Muscle of leg (tissue), 11 donors: ENCODE data around the gene PLA2G2F. TPM values are rescaled to one million over a fixed set of nuclear protein-coding genes. Genes with fewer than 3 reads are reported as not detected.
A peak's percentile ranks its signal among the peaks of the same experiment; 100 is the strongest.

ENCODE experiments used
- DNase-seq: peaks from one replicate; pipeline ENCODE4 v3.0.0; 2013
- H3K27ac ChIP-seq: one replicate; pipeline ENCODE4 v1.5.1; 2013; ENCODE audit warnings: mild to moderate bottlenecking, low read length, control low read depth
- H3K27me3 ChIP-seq: one replicate; pipeline ENCODE4 v1.6.1; 2013; ENCODE audit warnings: low read length; ENCODE audit not compliant: control insufficient read depth, insufficient read depth
- H3K36me3 ChIP-seq: one replicate; pipeline ENCODE4 v1.6.1; 2013; ENCODE audit warnings: low read length; ENCODE audit not compliant: control insufficient read depth, insufficient read depth
- H3K4me1 ChIP-seq: one replicate; pipeline ENCODE4 v1.6.1; 2013; ENCODE audit warnings: low read length; ENCODE audit not compliant: control insufficient read depth, insufficient read depth
- H3K4me3 ChIP-seq: one replicate; pipeline ENCODE4 v1.5.1; 2013; ENCODE audit warnings: low read length, control low read depth
- H3K9me3 ChIP-seq: replicated peaks from 2 replicates; pipeline ENCODE4 v1.6.1; 2013; ENCODE audit warnings: low read depth, low read length; ENCODE audit not compliant: control insufficient read depth
- WGBS: methylation state at CpG from one replicate; pipeline ENCODE4 v1.1.5; 2013; ENCODE audit warnings: missing lambda C conversion rate; ENCODE audit not compliant: insufficient coverage; 5-methylcytosine and 5-hydroxymethylcytosine counted together
- polyA plus RNA-seq, 8 donors: library from polyadenylated mRNA; unstranded; fragments of 120-200 nt; gene quantifications; one replicate each; pipeline versions ENCODE4 v1.2.1 to v1.2.3, GENCODE V29; 2013; ENCODE audit warnings: inconsistent platforms in 1 of 8, low replicate concordance in 1 of 8; ENCODE audit not compliant: insufficient read length in 8 of 8, insufficient read depth in 1 of 8
- total RNA-seq: library from RNA; stranded (reverse); fragments of 120-200 nt; gene quantifications from one replicate; pipeline ENCODE4 v1.2.4, GENCODE V29; 2013

The PLA2G2F gene
- total and polyA plus RNA-seq, 9 donors: not detected

DNA sequence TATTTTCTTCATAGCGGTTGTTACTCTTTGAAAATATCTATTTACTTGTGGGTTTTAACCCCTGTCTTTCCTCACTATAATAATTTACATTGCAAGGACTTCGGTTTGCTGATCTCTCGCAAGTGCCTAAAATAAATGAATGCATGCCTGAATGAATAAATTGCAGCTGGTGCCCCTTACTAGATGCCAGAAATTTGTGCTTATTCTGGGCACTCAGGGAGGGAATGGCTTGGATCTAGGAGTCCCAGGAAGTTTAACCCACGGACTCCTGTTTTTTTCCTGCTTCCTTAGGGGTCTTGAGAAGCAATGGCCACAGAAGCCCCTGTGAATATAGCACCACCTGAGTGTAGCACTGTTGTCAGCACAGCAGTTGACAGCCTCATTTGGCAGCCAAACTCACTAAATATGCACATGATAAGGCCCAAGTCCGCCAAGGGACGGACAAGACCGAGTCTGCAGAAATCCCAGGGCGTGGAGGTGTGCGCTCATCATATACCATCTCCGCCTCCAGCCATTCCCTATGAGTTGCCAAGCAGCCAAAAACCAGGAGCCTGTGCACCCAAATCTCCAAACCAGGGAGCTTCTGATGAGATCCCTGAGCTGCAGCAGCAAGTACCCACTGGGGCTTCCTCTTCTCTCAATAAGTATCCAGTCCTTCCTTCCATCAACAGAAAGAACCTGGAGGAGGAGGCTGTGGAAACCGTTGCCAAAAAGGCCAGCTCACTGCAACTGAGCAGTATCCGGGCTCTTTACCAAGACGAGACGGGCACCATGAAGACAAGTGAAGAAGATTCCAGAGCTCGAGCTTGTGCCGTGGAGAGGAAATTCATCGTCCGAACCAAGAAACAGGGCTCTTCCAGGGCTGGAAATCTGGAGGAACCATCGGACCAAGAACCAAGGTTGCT is 51.4 kb downstream of the PLA2G2F start:
- Histone ChIP-seq H3K27me3 (peaks cover 23% of the 10 kb centered on the region), H3K4me1 (peaks cover 25% of the 10 kb centered on the region), H3K9me3 (no peaks in the 10 kb centered on the region), H3K4me3 (no peak overlapping the region), H3K36me3 (no peaks in the 10 kb centered on the region), H3K27ac (no peak overlapping the region)
- no peak for DNase-seq
- WGBS: 89% methylated on average over 17 of the region's 19 CpGs

DNA sequence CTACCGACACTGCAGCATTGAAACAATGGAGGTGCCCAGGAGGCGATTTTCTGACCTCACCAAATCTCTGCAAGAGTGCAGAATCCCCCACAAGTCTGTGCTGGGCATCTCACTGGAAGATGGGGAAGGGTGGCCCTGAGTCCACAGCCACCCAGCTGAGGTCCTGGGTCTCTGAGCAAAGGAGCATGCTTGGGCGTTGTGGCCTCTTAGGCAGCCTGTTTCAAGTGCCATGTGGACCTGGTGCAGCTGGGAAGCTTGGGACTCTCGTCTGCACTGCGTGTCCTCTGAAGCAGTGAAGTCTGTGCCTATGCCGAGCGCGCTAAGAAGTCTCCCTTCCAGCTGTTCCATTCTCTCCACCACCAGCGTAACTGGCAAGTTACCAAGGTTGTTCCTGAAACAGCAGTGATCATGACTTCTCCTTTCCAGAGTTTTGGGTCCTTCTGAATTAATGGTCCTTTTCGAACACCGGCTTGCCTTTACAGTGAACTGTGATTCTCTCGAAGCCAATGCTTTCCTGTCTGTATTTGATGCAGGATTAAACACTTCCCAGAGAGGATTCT is 52.2 kb downstream of the PLA2G2F start:
- peak; percentile 50 for DNase-seq
- no peaks in the 10 kb centered on the region for H3K36me3 ChIP-seq
- peaks cover 21% of the 10 kb centered on the region for H3K4me1 ChIP-seq
- WGBS: 73% methylated on average over 10 of the region's 12 CpGs
- peaks cover 16% of the 10 kb centered on the region for H3K27me3 ChIP-seq
- no peaks in the 10 kb centered on the region for H3K9me3 ChIP-seq
- H3K27ac ChIP-seq: no peak overlapping the region
- H3K4me3 ChIP-seq: no peak overlapping the region

DNA sequence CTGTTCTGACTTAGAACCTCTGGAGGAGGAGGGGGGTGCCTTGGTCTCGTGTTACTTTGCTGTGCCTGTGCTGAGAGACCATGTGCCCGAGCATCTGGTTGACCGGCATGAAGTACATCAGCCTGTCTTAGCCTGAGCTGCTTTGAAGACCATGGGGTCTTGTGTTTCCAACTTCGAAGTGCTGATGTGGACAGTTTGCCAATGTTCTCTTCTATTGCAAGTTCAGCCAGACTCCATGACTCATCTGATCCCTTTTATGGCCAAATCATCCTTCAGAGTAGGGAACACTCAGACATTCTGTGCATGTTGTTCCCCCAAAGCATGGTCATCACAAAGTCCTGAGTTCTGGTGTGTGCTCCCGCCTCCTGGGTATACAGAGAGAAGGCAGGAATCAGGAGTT is 53.2 kb downstream of the PLA2G2F start:
- no peaks in the 10 kb centered on the region for H3K36me3 ChIP-seq
- peaks cover 9% of the 10 kb centered on the region for H3K27me3 ChIP-seq
- no peak overlapping the region for H3K27ac ChIP-seq
- 64% methylated on average over 3 of the region's 5 CpGs for whole genome bisulfite sequencing
- no peak overlapping the region for H3K4me3 ChIP-seq
- no peaks in the 10 kb centered on the region for H3K9me3 ChIP-seq
- peak; percentile 46 for DNase-seq
- H3K4me1 ChIP-seq: peaks cover 16% of the 10 kb centered on the region

DNA sequence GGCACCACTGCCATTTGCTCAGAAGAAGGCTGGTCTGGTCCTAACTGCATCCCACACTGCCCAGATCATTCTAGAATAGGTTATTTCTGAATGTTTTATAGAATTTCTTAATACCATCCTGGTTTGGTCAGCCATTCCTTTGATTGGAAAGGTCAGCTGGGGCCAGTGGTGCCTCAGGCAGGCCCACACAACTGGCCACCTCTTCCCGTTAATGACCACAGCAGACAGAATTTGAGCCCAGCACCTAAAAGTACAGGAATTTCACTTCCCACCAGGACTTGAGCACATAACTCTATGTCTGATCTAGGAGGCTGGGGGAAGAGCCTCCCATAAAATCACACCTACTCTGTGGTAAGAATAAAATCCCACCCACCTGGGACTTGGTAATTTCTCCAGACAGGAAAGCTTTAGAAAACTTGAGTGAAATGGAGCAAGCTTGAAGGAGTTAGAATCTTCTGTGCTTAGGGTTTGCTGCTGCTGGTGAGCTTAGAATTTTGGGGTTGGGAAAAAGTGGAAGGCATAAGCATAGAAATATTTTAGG is 53.8 kb downstream of the PLA2G2F start:
- Histone ChIP-seq H3K27ac (no peak overlapping the region), H3K4me1 (peaks cover 14% of the 10 kb centered on the region), H3K4me3 (no peak overlapping the region), H3K9me3 (no peaks in the 10 kb centered on the region), H3K36me3 (no peaks in the 10 kb centered on the region), H3K27me3 (peaks cover 8% of the 10 kb centered on the region)
- DNase-seq: no peak
- no CpG with 5 or more reads among the region's 1 CpG for WGBS

DNA sequence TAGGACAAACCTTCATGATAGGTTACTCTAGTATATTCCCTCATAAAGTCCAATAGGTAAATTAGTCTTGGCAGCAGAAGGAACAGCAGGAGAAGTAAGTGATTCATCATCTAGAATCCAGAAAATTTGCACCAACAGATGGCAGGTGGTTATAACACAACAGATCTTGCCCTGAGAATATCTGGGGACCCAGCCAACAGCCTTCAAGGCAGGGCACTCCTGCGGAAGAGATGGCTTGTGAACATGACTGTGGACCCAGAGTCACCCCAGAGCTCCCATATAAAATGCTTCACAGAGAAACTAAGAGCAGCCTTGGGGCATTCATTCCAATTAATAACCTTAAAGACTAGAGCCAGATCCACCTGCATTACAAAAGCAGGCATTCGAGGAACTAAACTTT is 55.1 kb downstream of the PLA2G2F start:
- WGBS: 33% methylated on average over 2 of the region's 2 CpGs
- peaks cover 4% of the 10 kb centered on the region for H3K27me3 ChIP-seq
- no peaks in the 10 kb centered on the region for H3K9me3 ChIP-seq
- H3K27ac ChIP-seq: no peak overlapping the region
- no peaks in the 10 kb centered on the region for H3K36me3 ChIP-seq
- no peak for DNase-seq
- no peak overlapping the region for H3K4me3 ChIP-seq
- peaks cover 11% of the 10 kb centered on the region for H3K4me1 ChIP-seq

DNA sequence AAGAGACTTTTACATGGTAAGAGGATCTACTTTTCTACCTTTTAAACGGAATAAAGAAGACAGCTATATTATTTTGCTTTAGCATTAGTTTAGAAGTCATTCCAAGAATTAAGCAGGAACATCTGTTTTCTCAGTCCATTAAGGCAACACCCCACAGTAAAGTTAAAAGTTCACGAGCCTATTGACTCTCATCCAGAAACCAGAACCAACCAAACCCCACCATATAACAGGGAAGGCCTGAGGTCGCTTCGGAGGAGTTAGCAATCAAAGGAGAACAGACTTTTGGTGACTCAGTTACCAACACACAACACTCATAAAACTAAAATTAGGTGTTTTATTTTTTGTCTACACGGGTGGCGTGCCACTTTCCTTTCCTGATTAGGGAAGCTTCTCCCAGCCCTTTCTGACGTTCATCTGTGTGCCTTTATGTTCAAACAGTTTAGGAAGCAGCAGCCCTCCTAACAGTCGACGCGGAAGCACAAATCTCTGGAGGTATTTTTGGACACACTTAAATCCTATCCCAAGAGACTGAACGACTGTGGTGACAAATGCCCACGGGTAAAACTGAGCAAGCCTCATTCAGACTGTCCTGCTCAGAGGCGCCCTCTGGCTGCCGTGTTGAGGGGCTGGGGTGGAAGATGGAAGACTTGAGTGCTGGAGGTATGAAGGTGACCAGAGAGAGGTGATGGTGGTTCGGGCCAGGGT is 55.8 kb downstream of the PLA2G2F start:
- DNase-seq: peak; percentile 54
- Histone ChIP-seq H3K4me1 (peaks cover 11% of the 10 kb centered on the region), H3K36me3 (no peaks in the 10 kb centered on the region), H3K9me3 (no peaks in the 10 kb centered on the region), H3K27ac (no peak overlapping the region), H3K4me3 (no peak overlapping the region), H3K27me3 (peaks cover 4% of the 10 kb centered on the region)
- WGBS: 28% methylated on average over 9 of the region's 15 CpGs

DNA sequence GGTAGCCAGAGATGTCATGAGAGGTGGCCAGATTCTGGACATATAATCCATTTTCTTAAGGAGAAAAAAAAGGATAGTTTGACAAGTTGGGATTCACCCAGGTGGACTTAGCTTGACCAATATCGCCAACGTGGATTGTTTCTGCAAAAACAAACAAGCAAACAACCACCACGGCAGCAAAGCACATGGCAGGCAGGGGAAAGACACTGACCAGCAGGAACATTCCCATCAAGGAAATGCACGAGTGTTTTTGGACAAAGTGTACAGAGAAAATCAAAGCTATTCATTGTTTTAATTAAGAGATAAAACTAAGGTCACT is 56.3 kb downstream of the PLA2G2F start:
- Histone ChIP-seq H3K27me3 (peaks cover 4% of the 10 kb centered on the region), H3K27ac (no peak overlapping the region), H3K36me3 (no peaks in the 10 kb centered on the region), H3K9me3 (no peaks in the 10 kb centered on the region), H3K4me1 (peaks cover 9% of the 10 kb centered on the region), H3K4me3 (no peak overlapping the region)
- no peak for DNase-seq
- WGBS: no CpG with 5 or more reads among the region's 4 CpGs

DNA sequence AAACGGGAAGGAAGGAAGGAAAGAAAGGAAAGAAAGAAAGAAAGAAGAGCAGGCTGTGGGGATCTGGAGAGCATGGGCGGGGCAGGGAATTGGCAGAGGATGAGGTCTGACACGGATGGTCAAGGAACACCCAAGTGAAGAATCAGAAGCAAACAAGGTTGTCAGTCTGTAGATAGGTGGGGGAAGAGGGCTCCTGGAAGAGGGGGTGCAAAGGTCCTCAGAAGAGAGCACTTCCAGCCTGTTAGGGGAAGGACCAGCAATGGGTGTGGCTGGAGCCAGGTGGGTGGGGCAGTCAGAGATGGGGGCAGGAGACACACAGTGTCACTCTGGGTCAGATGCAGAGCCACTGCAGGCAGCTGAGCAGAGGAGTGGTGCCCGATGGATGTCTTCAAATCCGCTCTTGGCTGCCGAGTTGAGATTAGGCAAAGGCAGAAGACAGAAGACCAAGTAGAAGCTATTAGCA is 58.2 kb downstream of the PLA2G2F start:
- H3K4me1 ChIP-seq: peaks cover 9% of the 10 kb centered on the region
- 66% methylated on average over 5 of the region's 6 CpGs for WGBS
- no peak for DNase-seq
- H3K36me3 ChIP-seq: no peaks in the 10 kb centered on the region
- no peak overlapping the region for H3K4me3 ChIP-seq
- no peaks in the 10 kb centered on the region for H3K9me3 ChIP-seq
- H3K27me3 ChIP-seq: peaks cover 4% of the 10 kb centered on the region
- no peak overlapping the region for H3K27ac ChIP-seq

DNA sequence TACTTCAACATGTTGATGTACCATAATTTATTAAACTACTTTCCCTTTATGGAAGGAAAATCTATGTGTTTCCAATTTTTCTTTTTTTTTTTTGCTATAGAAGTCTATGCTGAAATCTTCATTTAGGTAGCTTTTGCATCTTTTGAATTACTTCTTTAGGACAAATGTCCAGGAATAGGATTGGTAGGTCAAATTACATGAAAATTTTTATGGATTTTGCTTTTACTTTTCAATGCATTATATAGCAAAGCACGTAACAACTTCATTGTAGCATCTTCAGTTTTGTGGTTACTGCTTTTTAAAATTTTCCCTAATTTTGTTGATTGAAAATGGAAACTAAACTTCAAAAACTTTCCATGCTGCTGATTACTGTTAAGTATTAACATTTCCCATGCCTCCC is 59.2 kb downstream of the PLA2G2F start:
- Histone ChIP-seq H3K27me3 (peaks cover 4% of the 10 kb centered on the region), H3K27ac (no peak overlapping the region), H3K9me3 (no peaks in the 10 kb centered on the region), H3K4me3 (no peak overlapping the region), H3K4me1 (peaks cover 7% of the 10 kb centered on the region), H3K36me3 (no peaks in the 10 kb centered on the region)
- no CpG with 5 or more reads among the region's 1 CpG for WGBS
- DNase-seq: no peak

DNA sequence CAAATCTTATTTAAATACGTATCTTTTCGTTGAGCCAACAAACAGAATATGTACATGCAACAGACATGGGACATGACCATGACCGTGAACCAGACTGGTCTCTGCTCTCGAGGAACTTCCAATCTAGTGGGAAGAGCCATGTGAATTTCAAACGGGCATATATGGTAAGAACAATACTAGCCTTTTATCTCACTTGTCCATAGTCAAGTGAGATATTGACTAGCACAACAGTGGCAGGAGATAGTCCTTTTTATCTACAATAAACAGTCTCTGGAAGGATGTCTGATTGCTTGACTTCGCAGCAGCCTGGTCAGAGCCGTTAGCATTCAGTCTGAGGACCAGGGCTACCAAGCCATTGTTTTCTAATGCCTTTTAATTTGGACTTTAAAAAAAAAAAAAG is 59.8 kb downstream of the PLA2G2F start:
- Histone ChIP-seq H3K4me1 (peaks cover 7% of the 10 kb centered on the region), H3K36me3 (no peaks in the 10 kb centered on the region), H3K27ac (no peak overlapping the region), H3K4me3 (no peak overlapping the region), H3K9me3 (no peaks in the 10 kb centered on the region), H3K27me3 (peaks cover 4% of the 10 kb centered on the region)
- DNase-seq: no peak
- 79% methylated on average over 2 of the region's 7 CpGs for whole genome bisulfite sequencing
